GF-D8 (cell line): ENCODE data around the gene DTNB.
"Not testable (repeated sequence)": the region's sequence is repeated elsewhere in the genome, so short reads cannot be mapped to it uniquely, and the experiment has no call there.

ENCODE experiments used
- DNase-seq: peaks from one replicate; lab custom pipeline; 2025; lab: John Stamatoyannopoulos, UW

DTNB gene

GRCh38 chr2:25682082-25682481, 8.7 kb upstream of the DTNB start:
- DNase-seq, result no peak

- DNase-seq, result no peak
Observed at GRCh38 chr2:25677877-25678276, 4.5 kb upstream of the DTNB start.

- DNase-seq, result no peak
Observed at GRCh38 chr2:25674077-25674362, 643 bp upstream of the DTNB start.

GRCh38 chr2:25672494-25673299, 680 bp downstream of the DTNB start:
- DNase-seq, result peak; percentile 9

- DNase-seq, result no peak
Observed at GRCh38 chr2:25671622-25672021, 1.8 kb downstream of the DTNB start.

GRCh38 chr2:25669520-25669919, 3.9 kb downstream of the DTNB start:
- DNase-seq, result no peak

GRCh38 chr2:25666218-25666617, 7.2 kb downstream of the DTNB start:
- DNase-seq, result no peak

GRCh38 chr2:25665429-25665828, 7.9 kb downstream of the DTNB start:
- not testable (repeated sequence) for DNase-seq

- no peak for DNase-seq
Observed at GRCh38 chr2:25664965-25665307, 8.4 kb downstream of the DTNB start.

- DNase-seq, result no peak
Observed at GRCh38 chr2:25664183-25664964, 9.0 kb downstream of the DTNB start.

GRCh38 chr2:25655316-25655715, 18.1 kb downstream of the DTNB start:
- DNase-seq, result no peak

- DNase-seq, result no peak
Observed at GRCh38 chr2:25654801-25655200, 18.6 kb downstream of the DTNB start.

GRCh38 chr2:25651782-25652455, 21.5 kb downstream of the DTNB start:
- DNase-seq, result no peak

- no peak for DNase-seq
Observed at GRCh38 chr2:25651066-25651465, 22.3 kb downstream of the DTNB start.

- no peak for DNase-seq
Observed at GRCh38 chr2:25650256-25650655, 23.1 kb downstream of the DTNB start.

GRCh38 chr2:25649786-25650185, 23.6 kb downstream of the DTNB start:
- no peak for DNase-seq

GRCh38 chr2:25642298-25642697, 31.1 kb downstream of the DTNB start:
- no peak for DNase-seq

- no peak for DNase-seq
Observed at GRCh38 chr2:25639696-25640095, 33.7 kb downstream of the DTNB start.

GRCh38 chr2:25639131-25639530, 34.2 kb downstream of the DTNB start:
- DNase-seq, result no peak

- DNase-seq, result no peak
Observed at GRCh38 chr2:25635797-25636196, 37.6 kb downstream of the DTNB start.

- DNase-seq, result not testable (repeated sequence)
Observed at GRCh38 chr2:25633801-25634200, 39.6 kb downstream of the DTNB start.

GRCh38 chr2:25632396-25632795, 41.0 kb downstream of the DTNB start:
- no peak for DNase-seq

GRCh38 chr2:25624635-25625034, 48.7 kb downstream of the DTNB start:
- DNase-seq, result no peak
